PFSK-1 (cell line): Measurements from ENCODE around the gene HSD17B14.

Experiments
- FOXP2 ChIP-seq: optimal IDR thresholded peaks from 2 replicates; pipeline ENCODE3; 2011; ENCODE audit warnings: borderline replicate concordance, control low read depth, inconsistent platforms; ENCODE audit not compliant: insufficient read depth; ENCODE audit errors: extremely low read length, extremely low read depth
- POLR2AphosphoS5 ChIP-seq: IDR thresholded peaks from 2 replicates; pipeline ENCODE4 v1.6.1; 2012; ENCODE audit warnings: low read depth, mild to moderate bottlenecking, control low read depth, low read length, moderate library complexity
- SIN3A ChIP-seq: IDR thresholded peaks from 2 replicates; pipeline ENCODE4 v1.6.1; 2012; ENCODE audit warnings: mild to moderate bottlenecking, low read length, moderate library complexity, borderline replicate concordance; ENCODE audit not compliant: insufficient read depth
- TAF1 ChIP-seq: IDR thresholded peaks from 2 replicates; pipeline ENCODE4 v1.6.1; 2012; ENCODE audit warnings: low read length, control low read depth, borderline replicate concordance; ENCODE audit not compliant: insufficient read depth
- TF ChIP-seq, protein P1 (sequence below), 2 experiments: IDR thresholded peaks; 2 replicates each; pipeline versions ENCODE4 v1.6.1 to v1.8.0; 2011 to 2012; ENCODE audit warnings: low read depth in 2 of 2, low read length in 2 of 2, control low read depth in 1 of 2, inconsistent platforms in 1 of 2, mild to moderate bottlenecking in 1 of 2, moderate library complexity in 1 of 2; ENCODE audit not compliant: insufficient read depth in 1 of 2

HSD17B14 gene

GRCh38 chr19:48777720-48778119 lies 58.6 kb downstream of the HSD17B14 start:
- TF ChIP-seq TAF1 (no peak), SIN3A (no peak), FOXP2 (no peak), POLR2AphosphoS5 (no peak)
- TF ChIP-seq, protein P1, sequence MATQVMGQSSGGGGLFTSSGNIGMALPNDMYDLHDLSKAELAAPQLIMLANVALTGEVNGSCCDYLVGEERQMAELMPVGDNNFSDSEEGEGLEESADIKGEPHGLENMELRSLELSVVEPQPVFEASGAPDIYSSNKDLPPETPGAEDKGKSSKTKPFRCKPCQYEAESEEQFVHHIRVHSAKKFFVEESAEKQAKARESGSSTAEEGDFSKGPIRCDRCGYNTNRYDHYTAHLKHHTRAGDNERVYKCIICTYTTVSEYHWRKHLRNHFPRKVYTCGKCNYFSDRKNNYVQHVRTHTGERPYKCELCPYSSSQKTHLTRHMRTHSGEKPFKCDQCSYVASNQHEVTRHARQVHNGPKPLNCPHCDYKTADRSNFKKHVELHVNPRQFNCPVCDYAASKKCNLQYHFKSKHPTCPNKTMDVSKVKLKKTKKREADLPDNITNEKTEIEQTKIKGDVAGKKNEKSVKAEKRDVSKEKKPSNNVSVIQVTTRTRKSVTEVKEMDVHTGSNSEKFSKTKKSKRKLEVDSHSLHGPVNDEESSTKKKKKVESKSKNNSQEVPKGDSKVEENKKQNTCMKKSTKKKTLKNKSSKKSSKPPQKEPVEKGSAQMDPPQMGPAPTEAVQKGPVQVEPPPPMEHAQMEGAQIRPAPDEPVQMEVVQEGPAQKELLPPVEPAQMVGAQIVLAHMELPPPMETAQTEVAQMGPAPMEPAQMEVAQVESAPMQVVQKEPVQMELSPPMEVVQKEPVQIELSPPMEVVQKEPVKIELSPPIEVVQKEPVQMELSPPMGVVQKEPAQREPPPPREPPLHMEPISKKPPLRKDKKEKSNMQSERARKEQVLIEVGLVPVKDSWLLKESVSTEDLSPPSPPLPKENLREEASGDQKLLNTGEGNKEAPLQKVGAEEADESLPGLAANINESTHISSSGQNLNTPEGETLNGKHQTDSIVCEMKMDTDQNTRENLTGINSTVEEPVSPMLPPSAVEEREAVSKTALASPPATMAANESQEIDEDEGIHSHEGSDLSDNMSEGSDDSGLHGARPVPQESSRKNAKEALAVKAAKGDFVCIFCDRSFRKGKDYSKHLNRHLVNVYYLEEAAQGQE (IDR thresholded peaks at IDR 0.05; ENCODE audit: insufficient read depth in 1 of 2, low read depth in 2 of 2, low read length in 2 of 2): no peak

DNA sequence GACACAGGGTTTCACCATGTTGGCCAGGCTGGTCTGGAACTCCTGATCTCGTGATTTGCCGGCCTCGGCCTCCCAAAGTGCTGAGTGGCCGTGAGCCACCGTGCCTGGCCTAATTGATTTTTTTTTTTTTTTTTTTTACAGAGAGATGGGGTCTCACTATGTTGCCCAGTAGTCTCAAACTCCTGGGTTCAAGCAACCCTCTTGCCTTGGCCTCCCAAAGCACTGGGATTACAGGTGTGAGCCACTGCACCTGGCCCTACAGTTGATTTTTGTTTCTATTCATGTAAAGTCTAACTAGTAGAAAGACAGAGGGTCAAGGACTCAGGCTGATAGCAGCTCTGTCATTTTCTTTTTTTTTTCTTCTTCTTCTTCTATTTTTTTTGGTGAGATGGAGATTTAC lies 59.2 kb downstream of the HSD17B14 start:
- TF ChIP-seq SIN3A: no peak

DNA sequence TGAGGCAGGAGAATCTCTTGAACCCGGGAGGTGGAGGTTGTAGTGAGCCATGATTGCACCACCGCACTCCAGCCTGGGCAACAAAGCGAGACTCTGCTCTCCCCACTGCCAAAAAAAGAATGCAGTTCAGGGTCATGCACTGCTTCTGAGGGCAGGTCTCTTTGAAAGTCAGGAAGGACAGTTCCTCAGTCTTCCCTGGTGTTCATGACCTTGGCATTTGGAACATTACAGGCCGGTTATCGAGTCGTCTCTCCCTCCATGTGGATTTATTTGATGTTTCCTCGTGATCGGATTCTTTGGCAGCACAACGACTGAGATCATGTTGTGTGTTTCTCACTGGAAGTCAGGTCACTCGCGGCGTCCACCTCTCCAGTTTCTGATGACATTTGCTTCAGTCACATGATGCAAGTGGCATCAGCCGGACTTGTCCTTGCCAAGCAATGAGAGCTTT lies 63.8 kb downstream of the HSD17B14 start:
- no peak for TF ChIP-seq TAF1
- no peak for TF ChIP-seq SIN3A
- TF ChIP-seq, protein P1 (IDR thresholded peaks at IDR 0.05; ENCODE audit: insufficient read depth in 1 of 2, low read depth in 2 of 2, low read length in 2 of 2): no peak
- TF ChIP-seq FOXP2: no peak
- no peak for TF ChIP-seq POLR2AphosphoS5

DNA sequence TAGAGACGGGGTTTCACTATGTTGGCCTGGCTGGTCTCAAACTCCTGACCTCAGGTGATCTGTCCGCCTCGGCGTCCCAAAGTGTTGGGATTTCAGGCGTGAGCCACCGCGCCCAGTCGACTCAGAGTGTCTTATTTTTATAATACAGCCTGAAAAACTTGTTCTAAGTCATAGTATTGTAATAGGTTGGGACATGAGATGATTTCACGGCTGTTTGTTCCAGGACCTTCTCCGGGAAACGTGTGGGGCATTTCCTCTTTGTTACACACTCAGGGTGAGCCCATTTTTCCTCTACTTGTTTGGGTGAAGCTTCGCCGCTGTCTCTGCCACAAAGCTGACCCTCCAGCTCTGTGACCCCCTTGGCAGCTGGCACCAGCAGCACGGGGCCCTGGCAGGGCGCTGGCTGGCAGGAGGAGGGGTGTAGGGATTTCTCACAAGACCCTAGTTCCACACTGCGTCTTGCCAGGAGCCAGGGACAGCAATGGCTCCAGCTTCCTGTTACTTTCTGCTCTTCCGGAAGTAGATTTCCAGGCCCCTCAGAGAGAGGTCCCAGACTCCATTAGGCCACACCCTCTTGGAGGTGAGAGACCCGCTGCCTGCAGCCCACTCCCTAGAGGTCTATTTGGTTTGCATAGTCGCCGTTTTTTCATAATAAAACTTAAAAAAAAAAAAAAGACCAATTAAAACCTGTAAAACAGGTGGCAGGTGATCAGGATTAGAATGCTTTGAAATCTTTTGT lies 65.4 kb downstream of the HSD17B14 start:
- TF ChIP-seq, protein P1 (IDR thresholded peaks at IDR 0.05; ENCODE audit: insufficient read depth in 1 of 2, low read depth in 2 of 2, low read length in 2 of 2): no peak
- TF ChIP-seq POLR2AphosphoS5 (no peak), FOXP2 (no peak)

DNA sequence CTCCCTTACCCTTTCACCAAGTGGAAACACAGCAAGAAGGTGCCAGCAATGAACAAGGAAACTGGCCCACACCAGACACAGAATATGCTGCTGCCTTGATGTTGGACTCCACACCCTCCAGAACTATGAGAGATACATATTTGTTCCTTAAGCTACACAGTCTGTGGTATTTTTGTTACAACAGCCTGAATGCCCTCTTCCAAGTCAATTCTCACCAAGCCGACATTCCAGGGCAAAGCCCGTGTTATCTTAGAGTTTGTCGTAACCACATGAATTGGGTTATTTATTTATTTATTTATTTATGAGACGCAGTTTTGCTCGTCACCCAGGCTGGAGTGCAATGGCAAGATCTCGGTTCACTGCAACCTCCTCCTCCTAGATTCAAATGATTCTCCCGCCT lies 66.0 kb downstream of the HSD17B14 start:
- no peak for TF ChIP-seq TAF1
- TF ChIP-seq, protein P1 (IDR thresholded peaks at IDR 0.05; ENCODE audit: insufficient read depth in 1 of 2, low read depth in 2 of 2, low read length in 2 of 2): no peak
